Fibroblast of skin of left quadriceps (primary cell): ENCODE data around the gene GAL3ST1.
"Not testable (repeated sequence)": the region's sequence is repeated elsewhere in the genome, so short reads cannot be mapped to it uniquely, and the experiment has no call there.

Experiments used
- DNase-seq, 2 experiments: peaks; one replicate each; pipeline ENCODE4 v3.0.0-alpha.2; 2013; ENCODE audit warnings: low read depth in 2 of 2

The GAL3ST1 gene

GRCh38 chr22:30564761-30565119 is 9.7 kb downstream of the GAL3ST1 start:
- no peak for DNase-seq

GRCh38 chr22:30564045-30564760 is 10.3 kb downstream of the GAL3ST1 start:
- DNase-seq = no peak

GRCh38 chr22:30562366-30562765 is 12.1 kb downstream of the GAL3ST1 start:
- DNase-seq = no peak

GRCh38 chr22:30561402-30562189 is 12.9 kb downstream of the GAL3ST1 start:
- DNase-seq = no peak

GRCh38 chr22:30560643-30561202 is 13.7 kb downstream of the GAL3ST1 start:
- not testable (repeated sequence) for DNase-seq

GRCh38 chr22:30559889-30560288 is 14.6 kb downstream of the GAL3ST1 start:
- no peak for DNase-seq

- DNase-seq = no peak
Observed at GRCh38 chr22:30557243-30557642, 17.2 kb downstream of the GAL3ST1 start.

GRCh38 chr22:30556388-30556787 is 18.1 kb downstream of the GAL3ST1 start:
- no peak for DNase-seq

GRCh38 chr22:30555282-30556210 is 18.9 kb downstream of the GAL3ST1 start:
- DNase-seq = no peak

GRCh38 chr22:30553971-30554370 is 20.5 kb downstream of the GAL3ST1 start:
- DNase-seq = no peak

GRCh38 chr22:30552719-30553118 is 21.7 kb downstream of the GAL3ST1 start:
- DNase-seq = no peak

- DNase-seq = not testable (repeated sequence)
Observed at GRCh38 chr22:30551813-30552212, 22.7 kb downstream of the GAL3ST1 start.

GRCh38 chr22:30547188-30547587 is 27.3 kb downstream of the GAL3ST1 start:
- DNase-seq = no peak

- no peak for DNase-seq
Observed at GRCh38 chr22:30546616-30547015, 27.8 kb downstream of the GAL3ST1 start, which contains the start of gene SEC14L6. Gene SEC14L6, minus strand, starts transcription at chr22:30546741. Its CDS starts 59 bp downstream, at chr22:30546682.

GRCh38 chr22:30542811-30543188 is 31.7 kb downstream of the GAL3ST1 start:
- DNase-seq = no peak

GRCh38 chr22:30541961-30542810 is 32.3 kb downstream of the GAL3ST1 start:
- DNase-seq = no peak

- not testable (repeated sequence) for DNase-seq
Observed at GRCh38 chr22:30541511-30541910, 33.0 kb downstream of the GAL3ST1 start.

GRCh38 chr22:30539368-30539767 is 35.1 kb downstream of the GAL3ST1 start:
- DNase-seq = no peak

- peak in 1 of 2 experiments; percentile 6 for DNase-seq
Observed at GRCh38 chr22:30538280-30538679, 36.2 kb downstream of the GAL3ST1 start.

GRCh38 chr22:30537083-30537731 is 37.3 kb downstream of the GAL3ST1 start:
- DNase-seq = no peak
